HFF-Myc (cell line): ENCODE data around the gene TBC1D14.

Experiments
- DNase-seq: peaks from one replicate; pipeline ENCODE4 v3.0.0-alpha.2; 2011; ENCODE audit warnings: low read depth; ENCODE audit errors: extremely low read depth
- H3K4me3 ChIP-seq: replicated peaks from 2 replicates; pipeline ENCODE4 v1.5.1; 2011; ENCODE audit warnings: low read depth, mild to moderate bottlenecking, control low read depth, low read length
- CTCF ChIP-seq: IDR thresholded peaks from 2 replicates; pipeline ENCODE4 v1.5.1; 2012; ENCODE audit warnings: mild to moderate bottlenecking, low read depth, low read length, control low read depth; ENCODE audit errors: missing control alignments

Gene TBC1D14

GRCh38 chr4:6875431-6875831, 34.2 kb upstream of the TBC1D14 start:
- TF ChIP-seq CTCF: no peak
- H3K4me3 ChIP-seq: no peak overlapping the region
- DNase-seq: no peak

- no peak overlapping the region for H3K4me3 ChIP-seq
These were observed 33.2 kb upstream of the TBC1D14 start for GRCh38 chr4:6876440-6876839.

GRCh38 chr4:6877067-6877466, 32.6 kb upstream of the TBC1D14 start:
- H3K4me3 ChIP-seq: no peak overlapping the region
- TF ChIP-seq CTCF: no peak
- DNase-seq: no peak

More at GRCh38 chr4:6876440-6876839, 33.2 kb upstream of the TBC1D14 start:
- no peak for TF ChIP-seq CTCF
- no peak for DNase-seq

- no peak for TF ChIP-seq CTCF
- no peak overlapping the region for H3K4me3 ChIP-seq
- no peak for DNase-seq
These were observed 31.1 kb upstream of the TBC1D14 start for GRCh38 chr4:6878451-6879059.

- no peak overlapping the region for H3K4me3 ChIP-seq
- TF ChIP-seq CTCF: no peak
- DNase-seq: no peak
These were observed 28.9 kb upstream of the TBC1D14 start for GRCh38 chr4:6880691-6881090.

GRCh38 chr4:6881908-6882307, 27.7 kb upstream of the TBC1D14 start:
- no peak overlapping the region for H3K4me3 ChIP-seq
- no peak for TF ChIP-seq CTCF
- no peak for DNase-seq

- no peak for DNase-seq
- no peak for TF ChIP-seq CTCF
- H3K4me3 ChIP-seq: no peak overlapping the region
These were observed 25.2 kb upstream of the TBC1D14 start for GRCh38 chr4:6884341-6884870.
